Measurements from ENCODE around the gene SLC25A22. TPM values are rescaled to one million over a fixed set of nuclear protein-coding genes. Genes with fewer than 3 reads are reported as not detected.

The SLC25A22 gene
- total and polyA plus RNA-seq, 8 donors: 12.5 to 29.4 (median 17.0) TPM

DNA sequence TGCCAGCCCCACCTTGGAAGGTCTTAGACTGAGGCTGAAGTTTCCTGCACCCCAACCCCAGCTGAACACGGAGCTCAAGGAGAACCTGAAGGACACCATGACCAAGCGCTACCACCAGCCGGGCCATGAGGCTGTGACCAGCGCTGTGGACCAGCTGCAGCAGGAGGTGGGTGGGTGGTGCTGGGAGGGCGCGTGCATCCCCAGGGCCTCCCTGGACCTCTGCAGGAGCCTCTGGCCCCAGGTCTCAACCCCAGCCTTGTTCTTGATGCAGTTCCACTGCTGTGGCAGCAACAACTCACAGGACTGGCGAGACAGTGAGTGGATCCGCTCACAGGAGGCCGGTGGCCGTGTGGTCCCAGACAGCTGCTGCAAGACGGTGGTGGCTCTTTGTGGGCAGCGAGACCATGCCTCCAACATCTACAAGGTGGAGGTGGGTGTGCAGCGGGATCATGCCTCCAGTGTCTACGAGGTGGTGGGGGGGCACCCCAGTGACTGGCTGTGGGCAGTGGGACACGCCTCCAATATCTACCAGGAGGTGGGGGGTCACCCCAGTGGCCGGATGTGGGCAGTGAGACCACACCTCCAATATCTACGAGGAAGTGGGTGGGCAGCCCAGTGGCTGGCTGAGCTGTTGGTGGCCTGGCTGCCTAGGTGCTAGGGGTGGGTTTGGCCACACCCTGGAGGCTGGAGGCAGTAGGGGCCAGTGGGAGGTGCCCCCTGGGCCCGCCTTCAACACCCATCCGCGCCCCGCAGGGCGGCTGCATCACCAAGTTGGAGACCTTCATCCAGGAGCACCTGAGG is 39.3 kb upstream of the SLC25A22 start:
- Histone ChIP-seq H3K27me3 (no peaks in the 10 kb centered on the region), H3K27ac (peak overlapping the region in 1 of 2 donors; percentile 13), H3K9me3 (no peaks in the 10 kb centered on the region), H3K4me3 (no peak overlapping the region), H3K4me1 (peaks cover 21 to 76% of the 10 kb centered on the region in 2 donors), H3K36me3 (peaks cover 0 to 54% of the 10 kb centered on the region in 2 donors)
- TF ChIP-seq, protein P1, sequence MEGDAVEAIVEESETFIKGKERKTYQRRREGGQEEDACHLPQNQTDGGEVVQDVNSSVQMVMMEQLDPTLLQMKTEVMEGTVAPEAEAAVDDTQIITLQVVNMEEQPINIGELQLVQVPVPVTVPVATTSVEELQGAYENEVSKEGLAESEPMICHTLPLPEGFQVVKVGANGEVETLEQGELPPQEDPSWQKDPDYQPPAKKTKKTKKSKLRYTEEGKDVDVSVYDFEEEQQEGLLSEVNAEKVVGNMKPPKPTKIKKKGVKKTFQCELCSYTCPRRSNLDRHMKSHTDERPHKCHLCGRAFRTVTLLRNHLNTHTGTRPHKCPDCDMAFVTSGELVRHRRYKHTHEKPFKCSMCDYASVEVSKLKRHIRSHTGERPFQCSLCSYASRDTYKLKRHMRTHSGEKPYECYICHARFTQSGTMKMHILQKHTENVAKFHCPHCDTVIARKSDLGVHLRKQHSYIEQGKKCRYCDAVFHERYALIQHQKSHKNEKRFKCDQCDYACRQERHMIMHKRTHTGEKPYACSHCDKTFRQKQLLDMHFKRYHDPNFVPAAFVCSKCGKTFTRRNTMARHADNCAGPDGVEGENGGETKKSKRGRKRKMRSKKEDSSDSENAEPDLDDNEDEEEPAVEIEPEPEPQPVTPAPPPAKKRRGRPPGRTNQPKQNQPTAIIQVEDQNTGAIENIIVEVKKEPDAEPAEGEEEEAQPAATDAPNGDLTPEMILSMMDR (IDR thresholded peaks at IDR 0.05): no peak
- ATAC-seq: no peak
- intact Hi-C loops (cut with DNase I): no loop called here
- DNase-seq: no peak

DNA sequence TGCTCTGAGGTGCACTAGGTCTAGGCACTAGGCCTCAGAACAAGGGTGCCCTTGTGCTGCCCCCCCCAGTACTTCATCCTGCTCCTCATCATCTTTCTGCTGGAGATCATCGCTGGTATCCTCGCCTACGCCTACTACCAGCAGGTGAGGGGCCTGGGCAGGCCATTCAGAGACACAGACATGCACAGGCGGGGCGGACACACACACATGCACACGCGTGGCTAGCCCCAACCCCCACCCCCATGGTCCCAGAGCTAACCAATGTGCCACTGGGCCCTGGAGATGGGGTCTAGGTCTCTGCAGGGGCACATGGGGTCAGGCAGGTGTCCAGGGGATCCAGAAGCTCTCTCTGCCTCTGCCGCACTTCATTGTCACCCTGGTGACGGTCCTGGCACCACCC is 38.6 kb upstream of the SLC25A22 start:
- Histone ChIP-seq H3K36me3 (peaks cover 0 to 54% of the 10 kb centered on the region in 2 donors), H3K27ac (no peak overlapping the region), H3K4me3 (no peak overlapping the region), H3K4me1 (peaks cover 21 to 83% of the 10 kb centered on the region in 2 donors), H3K9me3 (no peaks in the 10 kb centered on the region), H3K27me3 (no peaks in the 10 kb centered on the region)
- ATAC-seq (no peak), DNase-seq (no peak)
- intact Hi-C loops (cut with DNase I): no loop called here
- TF ChIP-seq, protein P1 (IDR thresholded peaks at IDR 0.05): no peak

DNA sequence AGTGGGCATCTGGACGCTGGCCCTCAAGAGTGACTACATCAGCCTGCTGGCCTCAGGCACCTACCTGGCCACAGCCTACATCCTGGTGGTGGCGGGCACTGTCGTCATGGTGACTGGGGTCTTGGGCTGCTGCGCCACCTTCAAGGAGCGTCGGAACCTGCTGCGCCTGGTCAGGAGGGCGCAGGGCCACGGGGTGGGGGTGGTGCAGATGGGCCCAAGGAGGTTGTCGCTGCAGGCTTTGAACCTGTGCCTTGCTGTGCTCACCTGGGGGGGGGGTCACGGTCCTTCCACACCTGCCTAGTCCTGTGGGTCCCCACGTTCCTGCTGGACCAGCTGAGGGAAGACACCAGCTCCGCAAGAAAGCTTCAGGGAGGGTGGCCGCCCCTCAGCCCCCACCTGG is 38.2 kb upstream of the SLC25A22 start:
- DNase-seq: no peak
- H3K27me3 ChIP-seq: peaks cover under 1 to 4% of the 10 kb centered on the region in 2 donors
- H3K4me1 ChIP-seq: peaks cover 20 to 83% of the 10 kb centered on the region in 2 donors
- no peak overlapping the region for H3K4me3 ChIP-seq
- H3K9me3 ChIP-seq: no peaks in the 10 kb centered on the region
- intact Hi-C loops (cut with DNase I): no loop called here
- H3K27ac ChIP-seq: no peak overlapping the region
- TF ChIP-seq, protein P1 (IDR thresholded peaks at IDR 0.05): no peak
- peaks cover 0 to 54% of the 10 kb centered on the region in 2 donors for H3K36me3 ChIP-seq
- ATAC-seq: no peak

DNA sequence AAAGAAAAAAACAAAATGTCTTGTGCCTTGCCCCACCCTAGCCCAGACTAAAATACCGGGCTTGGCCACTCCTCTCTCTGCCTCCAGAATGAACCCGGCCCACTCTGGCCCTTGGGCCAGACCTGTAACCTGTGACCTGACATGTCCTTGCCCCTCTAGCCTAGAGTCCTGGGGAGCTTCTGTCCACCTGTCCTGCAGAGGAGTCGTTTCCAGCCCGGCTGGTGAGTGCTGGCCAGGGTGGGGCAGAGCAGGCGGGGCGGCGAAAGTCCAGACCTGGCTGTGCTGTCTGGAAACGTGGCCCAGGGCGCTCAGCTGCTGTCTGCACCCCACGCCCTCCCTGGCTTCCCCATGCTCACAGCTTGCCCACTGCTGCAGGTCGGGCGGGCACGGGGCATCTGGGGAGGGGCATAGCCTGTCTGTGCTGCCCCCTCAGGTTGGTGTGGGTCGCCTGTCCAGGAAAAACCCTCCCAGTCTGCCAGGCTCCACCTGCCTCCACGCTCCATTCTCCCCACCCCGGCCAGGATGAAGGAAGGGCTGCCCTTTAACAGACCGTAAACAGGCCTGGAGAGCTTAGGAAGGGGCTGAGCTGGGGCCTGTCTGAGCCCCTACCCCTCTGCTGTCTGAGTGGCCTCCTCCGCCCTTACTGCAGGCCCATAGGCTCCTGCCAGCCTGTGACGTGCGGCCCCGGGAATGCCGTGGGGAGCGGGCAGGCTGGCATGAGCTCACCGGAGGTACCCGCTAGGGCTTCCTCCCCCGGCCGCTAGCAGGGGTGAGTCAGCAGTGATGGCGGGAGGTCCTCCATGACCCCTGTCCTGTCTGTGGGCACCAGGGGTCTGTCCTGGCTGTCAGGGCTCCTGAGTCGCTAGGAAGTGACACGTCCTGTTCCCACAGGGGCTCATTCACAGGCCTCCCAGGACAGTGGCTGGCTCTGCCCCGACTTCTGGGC is 36.6 kb upstream of the SLC25A22 start:
- peak; percentile 61 for ATAC-seq
- H3K27ac ChIP-seq: peak overlapping the region; percentile 83 to 89
- TF ChIP-seq, protein P1 (IDR thresholded peaks at IDR 0.05): no peak
- intact Hi-C loops (cut with DNase I): no loop called here
- peak in 3 of 4 donors; percentile 71 to 92 (median 83) for DNase-seq
- peaks cover 0 to 39% of the 10 kb centered on the region in 2 donors for H3K36me3 ChIP-seq
- H3K9me3 ChIP-seq: no peaks in the 10 kb centered on the region
- peak overlapping the region; percentile 71 to 86 for H3K4me3 ChIP-seq
- peaks cover 31 to 83% of the 10 kb centered on the region in 2 donors for H3K4me1 ChIP-seq
- H3K27me3 ChIP-seq: peaks cover 7 to 20% of the 10 kb centered on the region in 2 donors
